ENCODE results near the gene ASCL5.

DNA sequence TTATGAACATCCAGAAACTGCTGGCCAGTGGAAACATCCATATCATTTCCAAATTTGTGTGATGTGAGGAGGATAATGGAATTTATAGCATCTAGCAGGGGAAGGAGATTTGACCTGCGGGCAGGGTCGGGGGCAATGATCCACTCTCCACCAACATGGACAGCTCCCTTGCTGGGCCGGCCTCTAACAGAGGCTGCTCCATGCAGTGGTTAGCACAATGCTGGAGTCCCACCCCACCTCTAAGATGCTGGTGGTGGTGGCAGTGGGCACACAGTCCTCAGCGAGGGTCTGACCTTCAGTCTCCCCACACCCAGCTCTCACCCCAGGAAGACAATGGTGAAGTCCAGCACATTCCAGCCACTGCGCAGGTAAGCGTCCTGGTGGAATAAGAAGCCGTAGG, 33.4 kb downstream of the ASCL5 start:
- no peak for TF ChIP-seq CTCF (IDR thresholded peaks at IDR 0.05; ENCODE audit: low read depth, low read length, poor library complexity, severe bottlenecking)
- no peak for TF ChIP-seq EZH2phosphoT487 (IDR thresholded peaks at IDR 0.05; ENCODE audit: borderline replicate concordance, low read length)
